IMR-90 (cell line): ENCODE results near the gene RWDD1. TPM values are rescaled to one million over a fixed set of nuclear protein-coding genes. Genes with fewer than 3 reads are reported as not detected.

Experiments used
- polyA plus RNA-seq, 3 experiments: library from polyadenylated mRNA; depleted of rRNA; stranded (reverse); fragments of >200 nt; gene quantifications; 2 replicates each; pipeline ENCODE4 v1.2.3, GENCODE V29; 2012; ENCODE audit warnings: low replicate concordance in 1 of 3
- total RNA-seq: library from RNA; depleted of rRNA; stranded (reverse); fragments of >200 nt; gene quantifications from 2 replicates; pipeline ENCODE4 v1.2.3, GENCODE V29; 2012; rRNA removed

The RWDD1 gene
- total and polyA plus RNA-seq, 2 of the 4 experiments (the other 2 are of a cell fraction): 23.6 to 92.8 TPM

Other genes starting within 250 kb of the RWDD1 start
- 132 and 154 TPM in 2 replicates for gene DSE, start 200.6 kb upstream of the RWDD1 start, total RNA-seq
- 43.9 and 48.0 TPM in 2 replicates for gene DSE, start 200.6 kb upstream of the RWDD1 start, polyA plus RNA-seq (2012; rRNA removed)
- gene CALHM6, start 110.1 kb upstream of the RWDD1 start, total RNA-seq: 0.72 and 0.83 TPM in 2 replicates
- 1.1 and 1.5 TPM in 2 replicates for gene CALHM6, start 110.1 kb upstream of the RWDD1 start, polyA plus RNA-seq (2012; rRNA removed)
- gene CALHM5, start 59.9 kb upstream of the RWDD1 start, total RNA-seq: 10.6 and 10.8 TPM in 2 replicates
- gene CALHM5, start 59.9 kb upstream of the RWDD1 start, polyA plus RNA-seq (2012; rRNA removed): 2.8 and 3.3 TPM in 2 replicates
- under 0.01 TPM in 1 of 2 replicates, not detected in the other for gene TRAPPC3L, start 25.8 kb upstream of the RWDD1 start, total RNA-seq
- gene TRAPPC3L, start 25.8 kb upstream of the RWDD1 start, polyA plus RNA-seq (2012; rRNA removed): 0.03 TPM in 1 of 2 replicates, not detected in the other
- gene CALHM4, start 17.8 kb upstream of the RWDD1 start, total RNA-seq: not detected in 2 replicates
- gene CALHM4, start 17.8 kb upstream of the RWDD1 start, polyA plus RNA-seq (2012; rRNA removed): 0.07 and 0.11 TPM in 2 replicates
- under 0.01 and 0.28 TPM in 2 replicates for gene RSPH4A, start 45.0 kb downstream of the RWDD1 start, total RNA-seq
- gene RSPH4A, start 45.0 kb downstream of the RWDD1 start, polyA plus RNA-seq (2012; rRNA removed): 0.10 and 0.19 TPM in 2 replicates
- gene ZUP1, start 97.3 kb downstream of the RWDD1 start, total RNA-seq: 13.4 and 16.4 TPM in 2 replicates
- 5.5 and 7.3 TPM in 2 replicates for gene ZUP1, start 97.3 kb downstream of the RWDD1 start, polyA plus RNA-seq (2012; rRNA removed)
- gene KPNA5, start 109.7 kb downstream of the RWDD1 start, total RNA-seq: 5.9 and 9.4 TPM in 2 replicates
- 1.8 and 2.2 TPM in 2 replicates for gene KPNA5, start 109.7 kb downstream of the RWDD1 start, polyA plus RNA-seq (2012; rRNA removed)
- gene FAM162B, start 194.2 kb downstream of the RWDD1 start, total RNA-seq: 3.2 and 3.6 TPM in 2 replicates
- gene FAM162B, start 194.2 kb downstream of the RWDD1 start, polyA plus RNA-seq (2012; rRNA removed): 2.9 and 4.0 TPM in 2 replicates